T-helper 17 cell (primary cell): ENCODE data around the gene VWA2. TPM values are rescaled to one million over a fixed set of nuclear protein-coding genes. Genes with fewer than 3 reads are reported as not detected.

ENCODE experiments used
- ATAC-seq: fragments of 150-1000 bp; cut with Tn5 transposase; 2 replicates; pipeline ENCODE4 v1.10.0; 2021; ENCODE audit warnings: mild to moderate bottlenecking, moderate library complexity
- DNase-seq, 3 donors: peaks; one replicate each; pipeline versions ENCODE4 v3.0.0 to v3.0.0-alpha.2; 2020 to 2021
- H3K9me3 ChIP-seq: one replicate; pipeline ENCODE4 v1.7.0; 2013; ENCODE audit warnings: low read length, mild to moderate bottlenecking; ENCODE audit not compliant: control insufficient read depth, poor library complexity, severe bottlenecking
- H3K27ac Mint-ChIP-seq: one replicate; pipeline ENCODE4 v1.8.0; 2022; ENCODE audit warnings: mild to moderate bottlenecking, moderate library complexity, mixed read lengths
- H3K27me3 Mint-ChIP-seq: one replicate; pipeline ENCODE4 v1.8.0; 2022; ENCODE audit warnings: mixed read lengths
- H3K36me3 Mint-ChIP-seq: one replicate; pipeline ENCODE4 v1.8.0; 2022; ENCODE audit warnings: low read depth, mixed read lengths
- H3K4me1 Mint-ChIP-seq: one replicate; pipeline ENCODE4 v1.8.0; 2022; ENCODE audit warnings: mild to moderate bottlenecking, mixed read lengths
- H3K4me3 Mint-ChIP-seq: one replicate; pipeline ENCODE4 v1.8.0; 2022; ENCODE audit warnings: mild to moderate bottlenecking, moderate library complexity, mixed read lengths
- total RNA-seq, 4 donors: library from RNA in 2 of 4; stranded (reverse) in 2 of 4; gene quantifications; one replicate each; pipeline ENCODE4 v1.2.3 and lab custom pipeline; 2022 to 2026

The VWA2 gene
- total RNA-seq, 2 donors from 2014 or later: not detected

GRCh38 chr10:114232561-114233176, 6.4 kb upstream of the VWA2 start:
- no peaks in the 10 kb centered on the region for H3K9me3 ChIP-seq
- no peak for DNase-seq
- no peak for ATAC-seq
- peaks cover 6% of the 10 kb centered on the region for H3K4me1 Mint-ChIP-seq
- peaks cover 4% of the 10 kb centered on the region for H3K36me3 Mint-ChIP-seq
- H3K27me3 Mint-ChIP-seq: peaks cover 59% of the 10 kb centered on the region
- no peak overlapping the region for H3K4me3 Mint-ChIP-seq
- H3K27ac Mint-ChIP-seq: no peak overlapping the region

- H3K27ac Mint-ChIP-seq: no peak overlapping the region
- H3K4me1 Mint-ChIP-seq: peaks cover 2% of the 10 kb centered on the region
- no peak for ATAC-seq
- no peak for DNase-seq
- H3K4me3 Mint-ChIP-seq: no peak overlapping the region
- no peaks in the 10 kb centered on the region for H3K9me3 ChIP-seq
- peaks cover 57% of the 10 kb centered on the region for H3K27me3 Mint-ChIP-seq
- H3K36me3 Mint-ChIP-seq: peaks cover 2% of the 10 kb centered on the region
Measured at GRCh38 chr10:114233482-114233881, 5.6 kb upstream of the VWA2 start.

GRCh38 chr10:114234132-114234531, 4.9 kb upstream of the VWA2 start:
- H3K4me1 Mint-ChIP-seq: peaks cover 2% of the 10 kb centered on the region
- H3K36me3 Mint-ChIP-seq: peaks cover 2% of the 10 kb centered on the region
- peaks cover 55% of the 10 kb centered on the region for H3K27me3 Mint-ChIP-seq
- H3K27ac Mint-ChIP-seq: no peak overlapping the region
- no peaks in the 10 kb centered on the region for H3K9me3 ChIP-seq
- DNase-seq (no peak), ATAC-seq (no peak)
- H3K4me3 Mint-ChIP-seq: no peak overlapping the region

- DNase-seq: no peak
- H3K4me1 Mint-ChIP-seq: no peaks in the 10 kb centered on the region
- no peak overlapping the region for H3K27ac Mint-ChIP-seq
- peaks cover 75% of the 10 kb centered on the region for H3K27me3 Mint-ChIP-seq
- H3K36me3 Mint-ChIP-seq: peaks cover 2% of the 10 kb centered on the region
- H3K4me3 Mint-ChIP-seq: no peak overlapping the region
- no peak for ATAC-seq
- H3K9me3 ChIP-seq: no peaks in the 10 kb centered on the region
Measured at GRCh38 chr10:114239994-114240345, 916 bp downstream of the VWA2 start.

GRCh38 chr10:114242235-114242634, 3.2 kb downstream of the VWA2 start:
- H3K9me3 ChIP-seq: no peaks in the 10 kb centered on the region
- Mint-ChIP-seq H3K4me1 (no peaks in the 10 kb centered on the region), H3K27me3 (peaks cover 70% of the 10 kb centered on the region), H3K27ac (no peak overlapping the region), H3K36me3 (peaks cover 2% of the 10 kb centered on the region), H3K4me3 (no peak overlapping the region)
- DNase-seq (no peak), ATAC-seq (no peak)

GRCh38 chr10:114243661-114244060, 4.6 kb downstream of the VWA2 start:
- no peak overlapping the region for H3K27ac Mint-ChIP-seq
- DNase-seq (no peak), ATAC-seq (no peak)
- H3K36me3 Mint-ChIP-seq: peaks cover 2% of the 10 kb centered on the region
- no peak overlapping the region for H3K4me3 Mint-ChIP-seq
- no peaks in the 10 kb centered on the region for H3K4me1 Mint-ChIP-seq
- no peaks in the 10 kb centered on the region for H3K9me3 ChIP-seq
- H3K27me3 Mint-ChIP-seq: peaks cover 68% of the 10 kb centered on the region

- ATAC-seq (no peak), DNase-seq (no peak)
- Mint-ChIP-seq H3K27ac (no peak overlapping the region), H3K27me3 (peaks cover 69% of the 10 kb centered on the region), H3K4me1 (no peaks in the 10 kb centered on the region), H3K4me3 (no peak overlapping the region), H3K36me3 (peaks cover 2% of the 10 kb centered on the region)
- no peaks in the 10 kb centered on the region for H3K9me3 ChIP-seq
Measured at GRCh38 chr10:114244126-114244525, 5.1 kb downstream of the VWA2 start.

- Mint-ChIP-seq H3K4me3 (no peak overlapping the region), H3K27me3 (peaks cover 70% of the 10 kb centered on the region), H3K27ac (no peak overlapping the region), H3K36me3 (peaks cover 2% of the 10 kb centered on the region), H3K4me1 (no peaks in the 10 kb centered on the region)
- ATAC-seq (no peak), DNase-seq (no peak)
- no peaks in the 10 kb centered on the region for H3K9me3 ChIP-seq
Measured at GRCh38 chr10:114245121-114245791, 6.2 kb downstream of the VWA2 start.

GRCh38 chr10:114246679-114247305, 7.7 kb downstream of the VWA2 start:
- H3K36me3 Mint-ChIP-seq: peaks cover 2% of the 10 kb centered on the region
- no peaks in the 10 kb centered on the region for H3K9me3 ChIP-seq
- peaks cover 54% of the 10 kb centered on the region for H3K27me3 Mint-ChIP-seq
- H3K27ac Mint-ChIP-seq: no peak overlapping the region
- no peaks in the 10 kb centered on the region for H3K4me1 Mint-ChIP-seq
- DNase-seq: no peak
- peak overlapping the region; percentile 28 for H3K4me3 Mint-ChIP-seq
- ATAC-seq: no peak

GRCh38 chr10:114250236-114250635, 11.2 kb downstream of the VWA2 start:
- no peaks in the 10 kb centered on the region for H3K9me3 ChIP-seq
- ATAC-seq (no peak), DNase-seq (no peak)
- peaks cover 35% of the 10 kb centered on the region for H3K27me3 Mint-ChIP-seq
- no peak overlapping the region for H3K4me3 Mint-ChIP-seq
- no peaks in the 10 kb centered on the region for H3K36me3 Mint-ChIP-seq
- H3K27ac Mint-ChIP-seq: no peak overlapping the region
- H3K4me1 Mint-ChIP-seq: peaks cover 2% of the 10 kb centered on the region

- Mint-ChIP-seq H3K4me3 (no peak overlapping the region), H3K4me1 (peaks cover 2% of the 10 kb centered on the region), H3K36me3 (no peaks in the 10 kb centered on the region)
Measured at GRCh38 chr10:114250716-114251115, 11.7 kb downstream of the VWA2 start.

GRCh38 chr10:114252092-114252491, 13.0 kb downstream of the VWA2 start:
- H3K36me3 Mint-ChIP-seq: no peaks in the 10 kb centered on the region
- H3K4me3 Mint-ChIP-seq: no peak overlapping the region
- H3K27ac Mint-ChIP-seq: no peak overlapping the region
- ATAC-seq (no peak), DNase-seq (no peak)
- no peaks in the 10 kb centered on the region for H3K9me3 ChIP-seq
- peaks cover 2% of the 10 kb centered on the region for H3K4me1 Mint-ChIP-seq
- peaks cover 31% of the 10 kb centered on the region for H3K27me3 Mint-ChIP-seq

More at GRCh38 chr10:114250716-114251115, 11.7 kb downstream of the VWA2 start:
- no peaks in the 10 kb centered on the region for H3K9me3 ChIP-seq
- H3K27ac Mint-ChIP-seq: no peak overlapping the region
- H3K27me3 Mint-ChIP-seq: peaks cover 33% of the 10 kb centered on the region
- no peak for DNase-seq
- ATAC-seq: no peak

- H3K36me3 Mint-ChIP-seq: no peaks in the 10 kb centered on the region
- H3K9me3 ChIP-seq: no peaks in the 10 kb centered on the region
- DNase-seq (no peak), ATAC-seq (no peak)
- H3K4me3 Mint-ChIP-seq: no peak overlapping the region
- H3K27ac Mint-ChIP-seq: no peak overlapping the region
- peaks cover 31% of the 10 kb centered on the region for H3K27me3 Mint-ChIP-seq
- H3K4me1 Mint-ChIP-seq: peaks cover 2% of the 10 kb centered on the region
Measured at GRCh38 chr10:114252883-114253282, 13.8 kb downstream of the VWA2 start.

GRCh38 chr10:114255227-114255626, 16.2 kb downstream of the VWA2 start:
- no peaks in the 10 kb centered on the region for H3K9me3 ChIP-seq
- Mint-ChIP-seq H3K27ac (no peak overlapping the region), H3K27me3 (peaks cover 18% of the 10 kb centered on the region), H3K4me1 (peaks cover 6% of the 10 kb centered on the region), H3K4me3 (no peak overlapping the region), H3K36me3 (no peaks in the 10 kb centered on the region)
- ATAC-seq (no peak), DNase-seq (no peak)
